GM23338 (cell line): ENCODE data around the gene CNTN5. TPM values are rescaled to one million over a fixed set of nuclear protein-coding genes. Genes with fewer than 3 reads are reported as not detected.

Experiments used
- ATAC-seq: fragments of 200-7000 bp; cut with Tn5 transposase; 3 replicates; pipeline ENCODE4 v1.9.1; 2020
- DNase-seq: peaks from one replicate; pipeline ENCODE4 v3.0.0-alpha.2; 2015; ENCODE audit warnings: low spot score
- H2AFZ ChIP-seq: fragments of 200-600 bp; sonication (generic); 2 replicates; pipeline ENCODE4 v1.8.0; 2016; ENCODE audit warnings: antibody characterized with exemption, mild to moderate bottlenecking, moderate library complexity
- H3F3A ChIP-seq: fragments of 200-600 bp; sonication (generic); replicated peaks from 2 replicates; pipeline ENCODE4 v1.8.0; 2017; ENCODE audit warnings: antibody characterized with exemption, mixed run types, low read depth
- H3K27ac ChIP-seq: fragments of 200-600 bp; sonication (generic); 2 replicates; pipeline ENCODE4 v1.6.1; 2016; ENCODE audit warnings: low read depth
- H3K27me3 ChIP-seq: fragments of 200-600 bp; sonication (generic); 2 replicates; pipeline ENCODE4 v1.8.0; 2016; ENCODE audit warnings: mild to moderate bottlenecking, mixed run types, moderate library complexity; ENCODE audit not compliant: insufficient read depth
- H3K36me3 ChIP-seq: fragments of 200-600 bp; sonication (generic); 2 replicates; pipeline ENCODE4 v1.8.0; 2016; ENCODE audit warnings: mild to moderate bottlenecking; ENCODE audit not compliant: insufficient read depth
- H3K4me1 ChIP-seq: fragments of 200-600 bp; sonication (generic); 2 replicates; pipeline ENCODE4 v1.8.0; 2016; ENCODE audit warnings: mild to moderate bottlenecking, moderate library complexity; ENCODE audit not compliant: insufficient read depth
- H3K4me2 ChIP-seq: fragments of 200-600 bp; sonication (generic); 2 replicates; pipeline ENCODE4 v1.7.1; 2017; ENCODE audit warnings: mixed run types
- H3K4me3 ChIP-seq: fragments of 200-600 bp; sonication (generic); 2 replicates; pipeline ENCODE4 v1.6.1; 2016; ENCODE audit warnings: mixed run types
- H3K79me2 ChIP-seq: fragments of 200-600 bp; sonication (generic); replicated peaks from 2 replicates; pipeline ENCODE4 v1.8.0; 2017; ENCODE audit warnings: mild to moderate bottlenecking; ENCODE audit not compliant: insufficient read depth
- H3K9me2 ChIP-seq: fragments of 200-600 bp; sonication (generic); 2 replicates; pipeline ENCODE4 v1.8.0; 2017; ENCODE audit not compliant: insufficient read depth
- H4K20me1 ChIP-seq: fragments of 200-600 bp; sonication (generic); replicated peaks from 2 replicates; pipeline ENCODE4 v1.8.0; 2017; ENCODE audit warnings: mild to moderate bottlenecking; ENCODE audit not compliant: insufficient read depth
- H3K27ac Mint-ChIP-seq: 2 replicates; pipeline ENCODE4 v1.8.0; 2020; ENCODE audit warnings: inconsistent platforms, mild to moderate bottlenecking, moderate library complexity, mixed read lengths
- H3K27me3 Mint-ChIP-seq: 3 replicates; pipeline ENCODE4 v1.8.0; 2022; ENCODE audit warnings: low read depth, mild to moderate bottlenecking, moderate library complexity, mixed read lengths, inconsistent platforms; ENCODE audit not compliant: insufficient read depth, poor library complexity
- H3K36me3 Mint-ChIP-seq: 3 replicates; pipeline ENCODE4 v1.8.0; 2021; ENCODE audit warnings: low read depth, mild to moderate bottlenecking, inconsistent platforms, moderate library complexity, mixed read lengths
- H3K4me1 Mint-ChIP-seq: 3 replicates; pipeline ENCODE4 v1.8.0; 2020; ENCODE audit warnings: mild to moderate bottlenecking, inconsistent platforms, mixed read lengths
- H3K4me3 Mint-ChIP-seq: 3 replicates; pipeline ENCODE4 v1.8.0; 2021; ENCODE audit warnings: moderate library complexity, mild to moderate bottlenecking, inconsistent platforms, mixed read lengths
- H3K9me3 Mint-ChIP-seq: 3 replicates; pipeline ENCODE4 v1.8.0; 2020; ENCODE audit warnings: moderate library complexity, mild to moderate bottlenecking, inconsistent platforms, mixed read lengths
- CREB1 ChIP-seq: fragments of 250-450 bp; sonication (Bioruptor Pico); IDR thresholded peaks from 2 replicates; pipeline ENCODE4 v1.5.0; 2020; ENCODE audit warnings: low read depth, mild to moderate bottlenecking, moderate library complexity
- EZH2 ChIP-seq: fragments of 200-600 bp; sonication (generic); IDR thresholded peaks from one replicate; pipeline ENCODE4 v1.8.0; 2017; ENCODE audit warnings: antibody characterized with exemption, mild to moderate bottlenecking, low read depth; ENCODE audit not compliant: unreplicated experiment
- EZH2phosphoT487 ChIP-seq: fragments of 200-600 bp; sonication (generic); IDR thresholded peaks from one replicate; pipeline ENCODE4 v1.8.1; 2018; ENCODE audit warnings: antibody characterized with exemption; ENCODE audit not compliant: unreplicated experiment
- JUNB ChIP-seq: IDR thresholded peaks from one replicate; pipeline ENCODE4 v1.6.1; 2016; ENCODE audit warnings: antibody characterized with exemption; ENCODE audit not compliant: unreplicated experiment
- NANOG ChIP-seq: IDR thresholded peaks from 2 replicates; pipeline ENCODE4 v1.6.1; 2016; ENCODE audit warnings: antibody characterized with exemption, borderline replicate concordance
- POLR2AphosphoS5 ChIP-seq: IDR thresholded peaks from 2 replicates; pipeline ENCODE4 v1.6.1; 2016; ENCODE audit warnings: antibody characterized with exemption, low read depth
- STAT1 ChIP-seq: IDR thresholded peaks from one replicate; pipeline ENCODE4 v1.6.1; 2016; ENCODE audit warnings: antibody characterized with exemption; ENCODE audit not compliant: unreplicated experiment
- ZNF114 ChIP-seq: fragments of 250-450 bp; sonication (Bioruptor Pico); IDR thresholded peaks from 2 replicates; pipeline ENCODE4 v1.5.0; 2020; ENCODE audit warnings: mild to moderate bottlenecking, moderate library complexity
- ZNF331 ChIP-seq: fragments of 250-450 bp; sonication (Bioruptor Pico); IDR thresholded peaks from 2 replicates; pipeline ENCODE4 v1.5.0; 2020; ENCODE audit warnings: low read depth, mild to moderate bottlenecking, moderate library complexity
- polyA plus RNA-seq: library from polyadenylated mRNA; unstranded; fragments of >200 nt; fragmentation: Nextera tagmentation; extraction: Ambion mirVana; gene quantifications from 2 replicates; pipeline ENCODE4 v1.2.1, GENCODE V29; 2016
- total RNA-seq: library from RNA; depleted of rRNA; stranded (reverse); fragments of >200 nt; shearing (Covaris generic); gene quantifications from 2 replicates; pipeline ENCODE4 v1.2.3, GENCODE V29; 2014
- TF ChIP-seq, protein P1 (sequence below), 2 experiments: fragments of 200-600 bp in 1 of 2; sonication (generic) in 1 of 2; conservative IDR thresholded peaks; 2 replicates each; pipeline versions ENCODE4 v1.5.1 to v1.6.1; 2016 to 2017; ENCODE audit warnings: antibody characterized with exemption in 2 of 2, low read depth in 2 of 2, mild to moderate bottlenecking in 2 of 2, moderate library complexity in 1 of 2
- TF ChIP-seq, protein P2 (sequence below): IDR thresholded peaks from one replicate; pipeline ENCODE4 v1.6.1; 2018; ENCODE audit warnings: antibody characterized with exemption; ENCODE audit not compliant: unreplicated experiment
- TF ChIP-seq, protein P3 (sequence below): fragments of 250-450 bp; sonication (Bioruptor Pico); IDR thresholded peaks from 2 replicates; pipeline ENCODE4 v1.5.0; 2020; ENCODE audit warnings: mild to moderate bottlenecking, moderate library complexity
- TF ChIP-seq, protein P4 (sequence below): IDR thresholded peaks from 2 replicates; pipeline ENCODE4 v1.6.1; 2016; ENCODE audit warnings: antibody characterized with exemption

CNTN5 gene
- total and polyA plus RNA-seq, 2 experiments from 2014 or later = not detected

DNA sequence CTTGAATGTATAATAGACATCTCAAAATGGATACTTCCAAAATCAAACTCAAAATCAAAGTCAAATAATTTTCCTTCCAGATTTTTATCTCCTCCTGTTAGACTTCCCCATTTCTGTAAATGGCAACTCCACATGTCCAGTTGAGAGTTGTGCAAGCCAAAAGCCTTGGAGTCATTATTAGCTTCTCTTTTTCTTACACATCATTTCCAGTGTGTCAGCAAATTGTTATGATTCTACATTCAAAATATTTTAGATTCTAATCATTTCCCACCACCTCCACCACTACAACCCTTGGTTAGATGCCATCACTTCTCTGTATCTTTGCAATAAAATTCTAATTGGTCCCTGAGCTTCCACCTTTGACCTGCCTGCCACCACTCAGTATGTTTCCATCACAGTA lies 155.7 kb downstream of the CNTN5 start:
- DNase-seq = no peak
- H3K27me3 ChIP-seq = no peaks in the 10 kb centered on the region
- no peak overlapping the region for H3K4me2 ChIP-seq
- Mint-ChIP-seq H3K27me3 (peaks cover 2% of the 10 kb centered on the region), H3K4me3 (no peak overlapping the region), H3K4me1 (peaks cover under 1% of the 10 kb centered on the region; the same call in 2 of the 3 replicates), H3K9me3 (no peaks in the 10 kb centered on the region), H3K27ac (no peak overlapping the region), H3K36me3 (no peaks in the 10 kb centered on the region)
- no peaks in the 10 kb centered on the region for H3F3A ChIP-seq
- no peak for TF ChIP-seq POLR2AphosphoS5
- TF ChIP-seq STAT1 = no peak
- TF ChIP-seq ZNF114 (CRISPR knock-in tag) = no peak
- TF ChIP-seq, protein P1, sequence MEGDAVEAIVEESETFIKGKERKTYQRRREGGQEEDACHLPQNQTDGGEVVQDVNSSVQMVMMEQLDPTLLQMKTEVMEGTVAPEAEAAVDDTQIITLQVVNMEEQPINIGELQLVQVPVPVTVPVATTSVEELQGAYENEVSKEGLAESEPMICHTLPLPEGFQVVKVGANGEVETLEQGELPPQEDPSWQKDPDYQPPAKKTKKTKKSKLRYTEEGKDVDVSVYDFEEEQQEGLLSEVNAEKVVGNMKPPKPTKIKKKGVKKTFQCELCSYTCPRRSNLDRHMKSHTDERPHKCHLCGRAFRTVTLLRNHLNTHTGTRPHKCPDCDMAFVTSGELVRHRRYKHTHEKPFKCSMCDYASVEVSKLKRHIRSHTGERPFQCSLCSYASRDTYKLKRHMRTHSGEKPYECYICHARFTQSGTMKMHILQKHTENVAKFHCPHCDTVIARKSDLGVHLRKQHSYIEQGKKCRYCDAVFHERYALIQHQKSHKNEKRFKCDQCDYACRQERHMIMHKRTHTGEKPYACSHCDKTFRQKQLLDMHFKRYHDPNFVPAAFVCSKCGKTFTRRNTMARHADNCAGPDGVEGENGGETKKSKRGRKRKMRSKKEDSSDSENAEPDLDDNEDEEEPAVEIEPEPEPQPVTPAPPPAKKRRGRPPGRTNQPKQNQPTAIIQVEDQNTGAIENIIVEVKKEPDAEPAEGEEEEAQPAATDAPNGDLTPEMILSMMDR (conservative IDR thresholded peaks at IDR 0.05; ENCODE audit: low read depth in 2 of 2) = no peak
- TF ChIP-seq NANOG = no peak
- TF ChIP-seq, protein P2, sequence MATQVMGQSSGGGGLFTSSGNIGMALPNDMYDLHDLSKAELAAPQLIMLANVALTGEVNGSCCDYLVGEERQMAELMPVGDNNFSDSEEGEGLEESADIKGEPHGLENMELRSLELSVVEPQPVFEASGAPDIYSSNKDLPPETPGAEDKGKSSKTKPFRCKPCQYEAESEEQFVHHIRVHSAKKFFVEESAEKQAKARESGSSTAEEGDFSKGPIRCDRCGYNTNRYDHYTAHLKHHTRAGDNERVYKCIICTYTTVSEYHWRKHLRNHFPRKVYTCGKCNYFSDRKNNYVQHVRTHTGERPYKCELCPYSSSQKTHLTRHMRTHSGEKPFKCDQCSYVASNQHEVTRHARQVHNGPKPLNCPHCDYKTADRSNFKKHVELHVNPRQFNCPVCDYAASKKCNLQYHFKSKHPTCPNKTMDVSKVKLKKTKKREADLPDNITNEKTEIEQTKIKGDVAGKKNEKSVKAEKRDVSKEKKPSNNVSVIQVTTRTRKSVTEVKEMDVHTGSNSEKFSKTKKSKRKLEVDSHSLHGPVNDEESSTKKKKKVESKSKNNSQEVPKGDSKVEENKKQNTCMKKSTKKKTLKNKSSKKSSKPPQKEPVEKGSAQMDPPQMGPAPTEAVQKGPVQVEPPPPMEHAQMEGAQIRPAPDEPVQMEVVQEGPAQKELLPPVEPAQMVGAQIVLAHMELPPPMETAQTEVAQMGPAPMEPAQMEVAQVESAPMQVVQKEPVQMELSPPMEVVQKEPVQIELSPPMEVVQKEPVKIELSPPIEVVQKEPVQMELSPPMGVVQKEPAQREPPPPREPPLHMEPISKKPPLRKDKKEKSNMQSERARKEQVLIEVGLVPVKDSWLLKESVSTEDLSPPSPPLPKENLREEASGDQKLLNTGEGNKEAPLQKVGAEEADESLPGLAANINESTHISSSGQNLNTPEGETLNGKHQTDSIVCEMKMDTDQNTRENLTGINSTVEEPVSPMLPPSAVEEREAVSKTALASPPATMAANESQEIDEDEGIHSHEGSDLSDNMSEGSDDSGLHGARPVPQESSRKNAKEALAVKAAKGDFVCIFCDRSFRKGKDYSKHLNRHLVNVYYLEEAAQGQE = no peak
- TF ChIP-seq, protein P3, sequence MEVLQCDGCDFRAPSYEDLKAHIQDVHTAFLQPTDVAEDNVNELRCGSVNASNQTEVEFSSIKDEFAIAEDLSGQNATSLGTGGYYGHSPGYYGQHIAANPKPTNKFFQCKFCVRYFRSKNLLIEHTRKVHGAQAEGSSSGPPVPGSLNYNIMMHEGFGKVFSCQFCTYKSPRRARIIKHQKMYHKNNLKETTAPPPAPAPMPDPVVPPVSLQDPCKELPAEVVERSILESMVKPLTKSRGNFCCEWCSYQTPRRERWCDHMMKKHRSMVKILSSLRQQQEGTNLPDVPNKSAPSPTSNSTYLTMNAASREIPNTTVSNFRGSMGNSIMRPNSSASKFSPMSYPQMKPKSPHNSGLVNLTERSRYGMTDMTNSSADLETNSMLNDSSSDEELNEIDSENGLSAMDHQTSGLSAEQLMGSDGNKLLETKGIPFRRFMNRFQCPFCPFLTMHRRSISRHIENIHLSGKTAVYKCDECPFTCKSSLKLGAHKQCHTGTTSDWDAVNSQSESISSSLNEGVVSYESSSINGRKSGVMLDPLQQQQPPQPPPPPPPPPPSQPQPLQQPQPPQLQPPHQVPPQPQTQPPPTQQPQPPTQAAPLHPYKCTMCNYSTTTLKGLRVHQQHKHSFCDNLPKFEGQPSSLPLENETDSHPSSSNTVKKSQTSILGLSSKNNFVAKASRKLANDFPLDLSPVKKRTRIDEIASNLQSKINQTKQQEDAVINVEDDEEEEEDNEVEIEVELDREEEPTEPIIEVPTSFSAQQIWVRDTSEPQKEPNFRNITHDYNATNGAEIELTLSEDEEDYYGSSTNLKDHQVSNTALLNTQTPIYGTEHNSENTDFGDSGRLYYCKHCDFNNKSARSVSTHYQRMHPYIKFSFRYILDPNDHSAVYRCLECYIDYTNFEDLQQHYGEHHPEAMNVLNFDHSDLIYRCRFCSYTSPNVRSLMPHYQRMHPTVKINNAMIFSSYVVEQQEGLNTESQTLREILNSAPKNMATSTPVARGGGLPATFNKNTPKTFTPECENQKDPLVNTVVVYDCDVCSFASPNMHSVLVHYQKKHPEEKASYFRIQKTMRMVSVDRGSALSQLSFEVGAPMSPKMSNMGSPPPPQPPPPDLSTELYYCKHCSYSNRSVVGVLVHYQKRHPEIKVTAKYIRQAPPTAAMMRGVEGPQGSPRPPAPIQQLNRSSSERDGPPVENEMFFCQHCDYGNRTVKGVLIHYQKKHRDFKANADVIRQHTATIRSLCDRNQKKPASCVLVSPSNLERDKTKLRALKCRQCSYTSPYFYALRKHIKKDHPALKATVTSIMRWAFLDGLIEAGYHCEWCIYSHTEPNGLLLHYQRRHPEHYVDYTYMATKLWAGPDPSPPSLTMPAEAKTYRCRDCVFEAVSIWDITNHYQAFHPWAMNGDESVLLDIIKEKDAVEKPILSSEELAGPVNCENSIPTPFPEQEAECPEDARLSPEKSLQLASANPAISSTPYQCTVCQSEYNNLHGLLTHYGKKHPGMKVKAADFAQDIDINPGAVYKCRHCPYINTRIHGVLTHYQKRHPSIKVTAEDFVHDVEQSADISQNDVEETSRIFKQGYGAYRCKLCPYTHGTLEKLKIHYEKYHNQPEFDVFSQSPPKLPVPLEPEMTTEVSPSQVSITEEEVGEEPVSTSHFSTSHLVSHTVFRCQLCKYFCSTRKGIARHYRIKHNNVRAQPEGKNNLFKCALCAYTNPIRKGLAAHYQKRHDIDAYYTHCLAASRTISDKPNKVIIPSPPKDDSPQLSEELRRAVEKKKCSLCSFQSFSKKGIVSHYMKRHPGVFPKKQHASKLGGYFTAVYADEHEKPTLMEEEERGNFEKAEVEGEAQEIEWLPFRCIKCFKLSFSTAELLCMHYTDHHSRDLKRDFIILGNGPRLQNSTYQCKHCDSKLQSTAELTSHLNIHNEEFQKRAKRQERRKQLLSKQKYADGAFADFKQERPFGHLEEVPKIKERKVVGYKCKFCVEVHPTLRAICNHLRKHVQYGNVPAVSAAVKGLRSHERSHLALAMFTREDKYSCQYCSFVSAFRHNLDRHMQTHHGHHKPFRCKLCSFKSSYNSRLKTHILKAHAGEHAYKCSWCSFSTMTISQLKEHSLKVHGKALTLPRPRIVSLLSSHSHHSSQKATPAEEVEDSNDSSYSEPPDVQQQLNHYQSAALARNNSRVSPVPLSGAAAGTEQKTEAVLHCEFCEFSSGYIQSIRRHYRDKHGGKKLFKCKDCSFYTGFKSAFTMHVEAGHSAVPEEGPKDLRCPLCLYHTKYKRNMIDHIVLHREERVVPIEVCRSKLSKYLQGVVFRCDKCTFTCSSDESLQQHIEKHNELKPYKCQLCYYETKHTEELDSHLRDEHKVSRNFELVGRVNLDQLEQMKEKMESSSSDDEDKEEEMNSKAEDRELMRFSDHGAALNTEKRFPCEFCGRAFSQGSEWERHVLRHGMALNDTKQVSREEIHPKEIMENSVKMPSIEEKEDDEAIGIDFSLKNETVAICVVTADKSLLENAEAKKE = no peak
- no peak for TF ChIP-seq EZH2phosphoT487
- TF ChIP-seq JUNB = no peak
- TF ChIP-seq, protein P4, sequence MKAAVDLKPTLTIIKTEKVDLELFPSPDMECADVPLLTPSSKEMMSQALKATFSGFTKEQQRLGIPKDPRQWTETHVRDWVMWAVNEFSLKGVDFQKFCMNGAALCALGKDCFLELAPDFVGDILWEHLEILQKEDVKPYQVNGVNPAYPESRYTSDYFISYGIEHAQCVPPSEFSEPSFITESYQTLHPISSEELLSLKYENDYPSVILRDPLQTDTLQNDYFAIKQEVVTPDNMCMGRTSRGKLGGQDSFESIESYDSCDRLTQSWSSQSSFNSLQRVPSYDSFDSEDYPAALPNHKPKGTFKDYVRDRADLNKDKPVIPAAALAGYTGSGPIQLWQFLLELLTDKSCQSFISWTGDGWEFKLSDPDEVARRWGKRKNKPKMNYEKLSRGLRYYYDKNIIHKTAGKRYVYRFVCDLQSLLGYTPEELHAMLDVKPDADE = no peak
- TF ChIP-seq EZH2 = no peak
- TF ChIP-seq CREB1 (CRISPR knock-in tag) = no peak
- TF ChIP-seq ZNF331 = no peak
- no peaks in the 10 kb centered on the region for H3K36me3 ChIP-seq
- H3K4me1 ChIP-seq = no peaks in the 10 kb centered on the region
- H3K4me3 ChIP-seq = no peak overlapping the region
- ATAC-seq = no peak
- H3K9me2 ChIP-seq = no peaks in the 10 kb centered on the region
- H2AFZ ChIP-seq = no peak overlapping the region
- H4K20me1 ChIP-seq = no peaks in the 10 kb centered on the region
- no peak overlapping the region for H3K27ac ChIP-seq
- H3K79me2 ChIP-seq = no peaks in the 10 kb centered on the region
